Fibroblast of gingiva (primary cell): ENCODE measurements around the gene SPDEF.

Experiments
- DNase-seq: peaks from one replicate; pipeline ENCODE4 v3.0.0-alpha.2; 2011; ENCODE audit warnings: low read depth

SPDEF gene

DNA sequence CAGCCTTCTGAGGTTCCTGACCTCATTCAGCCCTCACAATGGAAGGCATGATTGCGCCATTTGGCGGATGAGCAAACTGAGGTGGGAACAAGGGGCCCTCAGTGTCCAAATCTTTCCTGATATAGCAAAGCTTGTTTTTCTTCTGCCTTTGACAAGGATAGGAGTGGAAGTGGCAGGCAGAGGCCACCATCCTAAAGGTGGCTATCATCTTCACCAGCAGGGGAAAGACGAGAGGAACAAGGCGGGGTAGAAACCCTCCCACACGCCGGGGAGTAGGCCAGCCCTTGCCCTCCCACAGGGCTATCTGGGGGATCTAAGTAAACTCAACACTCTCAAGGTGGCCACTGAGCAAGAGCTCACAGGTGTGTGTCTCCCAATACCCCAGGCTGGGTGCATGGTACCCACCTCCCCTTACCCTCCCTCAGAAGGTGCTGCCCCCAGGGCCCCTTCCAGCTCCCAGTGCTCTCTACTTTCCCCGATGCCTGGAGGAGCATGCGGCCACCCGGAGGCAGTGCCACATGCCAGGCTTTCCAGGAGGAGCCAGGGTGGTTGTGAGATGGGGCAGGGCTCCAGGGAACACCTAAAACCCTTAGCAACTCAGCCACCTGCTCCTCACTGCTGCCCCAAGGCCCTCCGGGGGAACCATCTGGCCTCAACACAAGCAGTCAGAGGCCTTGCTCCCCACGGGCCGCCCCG is 11.2 kb downstream of the SPDEF start:
- DNase-seq = no peak

DNA sequence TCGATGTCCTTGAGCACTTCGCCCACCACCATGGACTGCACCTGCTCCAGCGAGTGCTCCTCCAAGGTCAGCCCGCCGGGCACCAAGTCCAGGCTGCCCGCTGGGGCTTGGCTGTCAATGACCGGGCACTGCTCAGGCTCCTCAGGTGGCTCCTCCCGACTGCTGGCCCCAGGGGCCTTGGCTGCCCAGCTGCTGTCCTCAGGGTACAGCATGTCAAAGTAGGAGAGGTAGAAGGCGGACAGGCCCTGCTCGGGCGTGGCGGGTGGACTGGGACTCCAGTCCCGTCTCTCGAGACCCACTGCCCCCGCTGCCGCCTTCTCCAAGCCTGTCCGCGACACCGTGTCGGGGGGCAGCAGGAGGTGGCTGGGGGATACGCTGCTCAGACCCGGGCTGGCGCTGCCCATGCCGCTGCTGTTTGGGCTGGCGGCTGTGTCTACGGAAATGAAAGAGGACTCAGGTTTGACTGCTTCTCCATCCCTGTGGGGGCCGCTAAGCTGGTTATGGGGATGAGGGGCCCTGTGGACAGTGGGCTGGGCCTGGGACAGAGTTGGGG is 12.0 kb downstream of the SPDEF start:
- no peak for DNase-seq

DNA sequence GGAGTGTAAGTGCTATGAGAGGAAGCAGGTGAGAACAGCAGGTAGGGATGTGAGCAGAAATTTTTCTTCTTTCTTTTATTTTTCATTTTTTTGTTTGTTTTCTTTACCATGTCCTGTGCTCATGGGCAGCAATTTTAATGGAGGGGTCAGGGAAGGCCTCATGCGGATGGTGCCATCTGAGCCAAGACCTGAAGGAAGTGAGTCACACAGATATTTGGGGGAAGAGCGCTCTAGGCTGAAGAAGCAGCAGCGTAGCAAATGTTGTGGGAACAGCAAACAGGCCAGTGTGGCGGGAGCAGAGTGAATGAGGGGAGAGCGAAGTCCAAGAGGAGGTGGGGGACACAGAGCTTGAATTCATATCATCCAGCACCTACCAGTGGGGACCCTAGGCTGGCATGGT is 12.7 kb downstream of the SPDEF start:
- DNase-seq = peak; percentile 57

DNA sequence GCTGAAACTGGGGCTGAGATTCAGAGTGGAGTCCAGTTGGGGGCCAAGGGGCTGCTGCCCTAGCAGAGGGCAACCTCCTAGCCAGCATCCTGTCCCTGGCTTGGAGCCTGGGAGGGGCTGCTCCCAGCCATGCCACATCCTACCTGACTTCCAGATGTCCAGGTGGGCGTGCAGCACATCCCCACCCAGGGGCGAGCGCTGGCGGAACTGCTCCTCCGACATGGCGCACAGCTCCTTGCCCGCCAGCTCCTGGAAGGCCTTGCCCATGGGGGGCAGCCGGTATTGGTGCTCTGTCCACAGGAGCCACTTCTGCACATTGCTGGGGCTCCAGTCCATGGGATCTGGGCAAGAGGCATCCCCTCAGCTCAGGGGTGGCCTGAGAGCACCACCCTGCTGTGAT is 15.3 kb downstream of the SPDEF start:
- DNase-seq = no peak

DNA sequence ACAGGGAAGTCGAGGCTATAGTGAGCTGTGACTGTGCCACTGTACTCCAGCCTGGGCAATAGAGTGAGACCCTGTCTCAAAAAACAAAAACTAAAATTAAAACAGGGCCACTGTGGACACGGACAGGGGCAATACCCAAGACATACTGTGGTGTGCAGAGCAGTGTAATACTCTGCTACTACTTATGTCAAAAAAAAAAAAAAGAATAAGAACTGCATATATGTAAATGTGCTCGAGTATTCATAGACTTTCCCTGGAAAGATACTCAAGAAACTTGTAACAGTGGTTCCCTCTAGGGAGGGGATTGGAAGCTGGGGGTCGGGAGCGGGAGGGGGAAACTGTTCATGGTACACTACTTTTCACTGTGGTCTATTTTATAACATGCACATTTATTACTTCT is 15.9 kb downstream of the SPDEF start:
- no peak for DNase-seq

DNA sequence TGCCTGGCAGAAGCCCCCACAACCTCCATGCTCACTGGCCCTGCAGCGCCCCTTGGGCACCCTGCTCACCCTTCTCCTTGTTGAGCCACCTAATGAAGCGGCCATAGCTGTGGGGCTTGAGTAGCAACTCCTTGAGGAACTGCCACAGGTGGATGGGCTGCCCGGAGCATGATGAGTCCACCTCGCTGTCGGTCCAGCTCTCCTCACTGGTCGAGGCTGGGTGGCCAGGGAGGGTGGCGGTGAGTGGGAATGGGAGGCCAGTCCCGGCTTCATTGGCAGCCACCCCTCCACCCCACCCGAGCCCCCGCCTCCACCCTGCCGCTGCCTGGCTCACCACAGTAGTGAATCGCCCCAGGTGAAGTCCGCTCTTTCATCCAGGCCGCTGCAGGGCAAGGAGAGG is 16.9 kb downstream of the SPDEF start:
- no peak for DNase-seq

DNA sequence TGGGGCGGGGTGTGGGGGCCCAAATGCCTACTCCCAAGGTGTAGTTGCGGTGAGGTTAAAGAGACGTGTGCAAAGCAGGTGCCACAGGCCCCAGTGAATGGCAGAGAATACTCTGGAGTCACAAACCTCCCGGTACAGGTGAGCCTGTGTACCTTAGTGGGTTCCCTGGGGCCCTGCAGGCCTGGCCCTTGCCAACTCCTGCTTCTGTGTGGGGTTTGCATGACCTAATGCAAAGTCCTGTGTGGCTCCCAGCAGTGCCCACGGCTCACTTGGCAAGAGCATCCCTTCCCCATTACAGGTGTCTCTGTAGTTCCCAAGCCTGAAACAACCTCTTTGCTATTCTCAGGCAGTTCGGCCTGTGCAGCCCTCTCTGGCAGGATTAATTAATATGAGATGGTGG is 17.5 kb downstream of the SPDEF start:
- no peak for DNase-seq

DNA sequence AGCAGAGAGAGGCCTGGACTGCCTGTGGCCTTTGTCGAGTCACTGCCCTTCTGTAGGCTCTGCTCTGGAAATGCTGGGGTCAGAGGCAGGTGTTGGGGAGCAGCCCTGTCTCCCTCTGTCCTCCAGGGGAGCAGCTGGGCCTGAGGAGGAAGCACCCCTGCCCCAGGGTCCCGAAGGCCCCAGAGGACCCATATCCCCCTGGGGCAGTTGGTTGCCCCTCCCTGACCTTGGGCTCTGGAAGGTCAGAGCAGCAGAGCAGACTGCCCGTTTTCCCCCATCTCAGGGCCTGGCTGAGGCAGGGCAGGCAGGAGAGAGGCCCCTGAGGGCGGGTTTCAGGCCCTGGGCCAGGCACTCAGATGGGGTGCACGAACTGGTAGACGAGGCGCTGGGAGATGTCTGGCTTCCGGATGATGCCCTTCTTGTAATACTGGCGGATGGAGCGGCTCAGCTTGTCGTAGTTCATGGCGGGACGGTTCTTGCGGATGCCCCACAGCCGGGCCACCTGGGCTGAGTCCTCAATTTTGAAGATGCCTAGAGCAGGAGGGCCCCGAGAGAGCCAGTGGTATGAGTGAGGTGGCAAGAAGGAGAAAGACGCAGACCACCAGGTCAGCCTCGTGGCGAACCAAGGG is 18.1 kb downstream of the SPDEF start:
- DNase-seq = no peak

DNA sequence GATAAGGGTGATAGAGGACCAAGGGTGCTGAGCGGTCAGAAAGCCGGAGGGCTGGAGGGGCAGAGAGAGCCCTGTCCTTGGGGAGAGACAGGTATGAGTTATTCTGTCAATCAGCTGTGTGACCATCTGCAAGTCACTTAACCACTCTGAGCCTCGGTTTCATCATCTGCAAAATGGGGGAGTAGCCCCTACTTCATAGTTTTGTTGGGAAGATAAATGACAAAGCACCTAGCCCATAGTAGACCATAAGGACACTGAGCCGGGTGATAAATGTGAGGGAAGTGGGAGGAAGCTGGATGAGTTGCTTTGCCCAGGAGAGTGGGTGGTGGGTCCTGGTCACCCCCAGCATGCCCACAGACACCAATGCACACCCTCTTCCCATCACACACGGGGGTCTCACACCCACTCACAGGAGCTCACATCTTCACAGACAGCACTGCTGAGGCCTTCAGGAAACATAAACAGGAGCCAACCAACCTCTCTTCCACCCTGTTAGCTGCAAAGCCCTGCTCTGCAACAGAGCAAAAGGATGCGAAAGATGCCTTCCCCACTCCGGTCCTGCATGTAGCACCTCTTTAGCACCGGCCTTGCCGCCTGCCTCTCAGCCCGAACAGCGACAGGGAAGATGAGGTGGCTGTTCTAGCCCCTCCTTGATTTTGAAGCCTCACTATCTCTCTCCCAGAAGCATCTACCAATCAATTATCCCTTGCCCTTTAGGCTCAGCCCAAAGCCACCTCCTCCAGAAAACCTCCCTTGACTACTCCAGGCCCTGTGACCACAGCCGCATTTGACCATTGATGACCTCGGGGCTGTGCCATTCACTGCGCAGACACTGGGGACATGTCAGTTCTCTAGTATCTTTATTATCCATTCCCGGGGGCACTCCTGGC is 18.9 kb downstream of the SPDEF start:
- no peak for DNase-seq

DNA sequence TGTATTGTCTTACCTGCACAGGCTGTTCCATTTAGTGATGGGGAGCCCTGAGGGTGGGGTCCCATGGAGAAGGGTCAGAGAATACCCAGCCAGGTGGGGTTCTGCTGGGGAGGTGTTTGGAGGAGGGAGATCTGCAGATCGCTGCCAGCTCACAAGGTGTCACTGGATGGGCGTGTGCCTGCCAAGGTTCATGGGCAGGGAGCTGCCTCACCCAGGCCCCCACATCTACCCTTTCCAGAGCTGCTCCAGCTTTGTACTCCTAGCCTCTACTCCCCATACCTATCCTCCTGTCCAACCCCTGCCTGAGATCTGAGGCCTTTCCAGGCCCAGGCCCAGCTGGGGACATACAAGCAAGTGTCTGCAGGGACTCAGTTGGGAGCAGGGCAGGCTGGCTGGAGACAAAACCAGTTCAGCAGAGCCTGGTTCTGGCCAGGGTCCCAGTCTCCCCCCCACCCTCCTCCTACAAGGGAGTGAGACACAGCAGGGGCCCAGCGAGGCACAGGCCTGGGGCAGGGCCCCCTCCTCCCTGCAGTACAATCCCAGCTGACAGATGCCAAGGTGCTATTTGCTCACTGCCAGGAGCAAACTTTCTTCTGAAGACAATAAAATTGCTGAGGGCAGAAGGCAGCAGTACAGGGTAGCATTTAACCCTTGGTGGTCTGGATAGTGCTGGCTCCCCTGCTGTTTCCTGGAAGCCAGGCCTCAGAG is 19.7 kb downstream of the SPDEF start:
- DNase-seq = no peak

DNA sequence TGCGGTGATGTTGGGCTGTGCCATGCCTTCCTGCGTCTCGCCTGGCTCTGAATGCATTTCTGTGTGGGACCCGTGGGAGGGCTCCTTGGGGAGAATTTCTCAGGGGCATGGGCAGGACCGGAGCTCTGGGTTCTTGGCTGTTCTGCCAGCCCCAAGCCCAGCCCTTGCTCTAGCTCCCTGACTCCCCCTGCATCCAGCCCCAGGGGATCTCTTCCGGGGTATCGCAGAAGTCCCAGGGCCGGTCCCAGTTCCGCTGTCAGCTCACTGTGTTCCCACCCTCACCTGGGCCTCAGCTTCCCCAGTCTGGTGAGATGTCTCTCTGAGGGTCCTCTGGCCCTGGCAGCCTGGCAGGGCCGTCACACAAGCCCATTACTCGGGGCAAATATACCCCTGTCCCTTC is 20.5 kb downstream of the SPDEF start:
- DNase-seq = no peak

DNA sequence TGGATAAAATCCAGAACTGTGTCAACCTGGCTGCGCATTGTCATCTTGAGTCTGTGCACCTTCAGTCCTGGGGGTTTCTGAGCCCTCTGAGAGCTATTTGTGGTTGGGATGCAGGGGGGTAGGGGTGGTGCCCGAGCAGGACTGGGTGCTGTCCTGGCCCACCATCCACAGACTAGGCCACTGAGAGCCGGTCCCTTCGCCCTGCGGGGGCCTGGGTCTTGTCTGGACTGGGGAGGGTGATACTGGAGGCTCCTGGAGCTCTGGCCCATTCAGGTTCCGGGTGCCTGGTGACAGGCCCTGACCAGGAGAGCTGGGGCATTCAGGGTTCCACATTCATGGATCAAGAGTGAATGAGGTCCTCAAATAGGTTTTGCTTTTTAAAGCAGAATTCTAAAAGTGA is 20.9 kb downstream of the SPDEF start:
- DNase-seq = no peak

DNA sequence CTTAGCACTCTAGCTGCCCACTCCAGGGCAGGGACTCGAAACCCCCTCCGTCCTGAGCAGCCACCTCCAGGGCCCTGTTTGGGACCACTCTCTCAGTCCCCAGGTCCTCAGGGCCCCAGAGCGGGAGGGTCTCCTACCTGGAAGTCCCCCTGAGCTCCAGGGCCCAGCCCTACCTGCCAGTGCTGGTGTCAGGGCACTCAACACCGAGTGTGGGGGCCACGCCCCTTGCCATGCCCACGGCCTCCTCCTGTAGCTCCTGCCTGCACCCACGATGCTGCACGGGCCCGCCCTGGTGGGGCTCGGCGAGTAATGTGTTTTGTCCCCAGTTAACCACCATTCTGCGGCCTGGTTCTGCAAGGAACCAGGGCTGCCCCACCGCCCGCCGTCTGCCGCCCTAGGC is 21.5 kb downstream of the SPDEF start:
- DNase-seq = no peak

DNA sequence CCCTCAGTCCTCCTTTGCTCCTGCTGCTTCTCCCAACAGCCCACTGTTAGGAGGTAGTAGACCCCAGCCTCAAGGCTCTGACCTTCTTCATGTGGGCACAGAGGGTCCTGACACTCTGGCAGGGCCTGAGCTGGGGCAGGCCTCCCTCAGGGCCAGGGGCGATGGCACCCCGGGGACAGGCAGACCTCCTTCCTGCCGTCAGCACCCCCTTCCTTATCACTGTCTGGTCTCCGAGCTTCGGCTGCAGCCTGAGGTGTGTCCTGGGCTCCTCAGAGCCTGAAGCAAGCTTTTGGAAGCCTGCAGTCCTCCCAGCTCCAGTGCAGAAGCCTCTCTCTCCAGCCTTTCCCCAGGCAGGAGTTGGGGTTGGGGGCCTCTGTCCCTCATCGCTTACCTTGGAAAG is 22.0 kb downstream of the SPDEF start:
- DNase-seq = no peak

DNA sequence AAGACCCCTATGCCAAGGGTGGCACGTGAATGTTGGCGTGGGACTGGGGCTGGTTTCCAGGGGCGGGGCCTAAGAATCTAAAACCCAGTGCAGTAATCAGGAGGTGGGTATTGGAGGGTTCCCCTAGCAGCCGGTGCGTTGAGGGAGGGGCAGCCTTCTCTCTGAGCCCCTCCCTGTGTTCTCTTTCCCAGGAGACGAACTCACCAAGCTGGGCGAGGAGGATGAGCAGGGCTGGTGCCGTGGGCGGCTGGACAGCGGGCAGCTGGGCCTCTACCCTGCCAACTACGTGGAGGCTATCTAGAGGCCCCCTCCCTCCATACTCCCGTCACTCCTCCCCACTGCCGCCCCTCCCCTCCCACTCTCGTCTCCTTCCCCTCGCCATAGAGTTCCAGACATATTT is 23.9 kb downstream of the SPDEF start:
- DNase-seq = no peak

DNA sequence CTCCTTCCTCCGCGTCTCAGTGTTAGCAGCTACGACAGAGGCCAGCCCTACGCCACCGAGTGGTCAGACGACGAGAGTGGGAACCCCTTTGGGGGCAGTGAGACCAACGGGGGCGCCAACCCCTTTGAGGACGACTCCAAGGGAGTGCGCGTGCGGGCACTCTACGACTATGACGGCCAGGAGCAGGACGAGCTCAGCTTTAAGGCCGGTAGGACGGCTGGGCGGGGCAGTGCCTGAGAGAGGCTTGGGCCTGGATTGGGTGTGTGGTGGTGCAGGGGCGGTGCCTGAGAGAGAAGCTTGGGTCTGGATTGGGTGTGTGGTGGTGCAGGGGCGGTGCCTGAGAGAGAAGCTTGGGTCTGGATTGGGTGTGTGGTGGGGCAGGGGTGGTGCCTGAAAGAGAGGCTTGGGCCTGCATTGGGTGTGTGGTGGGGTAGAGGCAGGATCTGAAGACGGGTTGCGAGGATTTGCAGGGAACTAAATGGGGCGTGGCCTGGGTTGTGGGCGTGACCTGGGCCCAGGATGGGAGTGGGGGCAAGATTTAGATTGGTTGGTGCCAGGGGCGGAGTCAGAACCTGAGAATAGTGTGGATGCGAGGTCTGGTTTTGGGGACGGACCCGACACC is 24.4 kb downstream of the SPDEF start:
- peak; percentile 68 for DNase-seq

DNA sequence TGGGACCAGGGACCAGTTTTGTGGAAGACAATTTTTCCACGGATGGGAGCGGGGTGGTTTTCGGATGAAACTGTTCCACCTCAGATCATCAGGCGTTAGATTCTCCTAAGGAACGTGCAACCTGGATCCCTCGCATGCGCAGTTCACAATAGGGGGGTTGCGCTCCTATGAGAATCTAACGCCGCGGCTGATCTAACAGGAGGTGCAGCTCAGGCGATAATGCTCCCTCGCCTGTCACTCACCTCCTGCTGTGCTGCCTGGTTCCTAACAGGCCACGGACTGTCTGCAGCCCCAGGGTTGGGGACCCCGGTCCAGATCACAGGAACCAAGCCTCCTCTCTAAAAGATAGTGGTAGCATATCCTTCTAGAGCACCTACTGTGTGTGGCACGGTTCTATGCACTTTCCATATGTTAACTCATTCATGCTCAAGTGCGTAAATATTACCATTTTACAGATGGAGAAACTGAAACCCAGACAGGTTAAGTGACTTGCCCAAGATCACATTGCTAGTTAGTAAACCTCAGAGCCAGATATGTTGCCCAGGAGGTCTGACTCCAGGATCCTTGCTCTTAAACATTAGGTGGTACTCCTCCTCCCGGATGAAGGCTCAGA is 25.3 kb downstream of the SPDEF start:
- no peak for DNase-seq

DNA sequence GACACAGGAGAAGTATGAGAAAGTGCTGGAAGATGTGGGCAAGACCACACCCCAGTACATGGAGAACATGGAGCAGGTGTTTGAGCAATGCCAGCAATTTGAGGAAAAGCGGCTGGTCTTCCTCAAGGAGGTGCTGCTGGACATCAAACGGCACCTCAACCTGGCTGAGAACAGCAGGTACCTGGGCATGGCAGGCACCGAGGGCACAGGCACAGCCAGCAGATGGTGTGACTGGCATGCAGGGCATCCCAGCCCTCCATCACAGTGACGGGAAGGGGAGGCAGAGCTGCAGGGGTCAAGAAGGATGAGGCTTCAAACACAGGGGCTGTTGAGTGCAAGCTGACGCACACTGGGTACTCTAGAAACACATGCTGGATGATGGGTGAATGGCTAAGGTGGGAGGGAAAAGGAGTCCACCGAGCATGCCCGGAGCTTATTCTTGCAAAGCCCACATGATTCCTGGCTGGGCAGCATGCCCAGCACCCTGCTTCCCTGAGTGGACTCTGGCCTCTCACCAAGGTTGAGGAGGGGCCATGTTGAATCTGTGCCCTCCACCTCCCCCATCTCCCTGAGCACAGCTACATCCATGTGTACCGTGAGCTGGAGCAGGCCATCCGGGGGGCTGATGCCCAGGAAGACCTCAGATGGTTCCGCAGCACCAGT is 26.3 kb downstream of the SPDEF start:
- no peak for DNase-seq

DNA sequence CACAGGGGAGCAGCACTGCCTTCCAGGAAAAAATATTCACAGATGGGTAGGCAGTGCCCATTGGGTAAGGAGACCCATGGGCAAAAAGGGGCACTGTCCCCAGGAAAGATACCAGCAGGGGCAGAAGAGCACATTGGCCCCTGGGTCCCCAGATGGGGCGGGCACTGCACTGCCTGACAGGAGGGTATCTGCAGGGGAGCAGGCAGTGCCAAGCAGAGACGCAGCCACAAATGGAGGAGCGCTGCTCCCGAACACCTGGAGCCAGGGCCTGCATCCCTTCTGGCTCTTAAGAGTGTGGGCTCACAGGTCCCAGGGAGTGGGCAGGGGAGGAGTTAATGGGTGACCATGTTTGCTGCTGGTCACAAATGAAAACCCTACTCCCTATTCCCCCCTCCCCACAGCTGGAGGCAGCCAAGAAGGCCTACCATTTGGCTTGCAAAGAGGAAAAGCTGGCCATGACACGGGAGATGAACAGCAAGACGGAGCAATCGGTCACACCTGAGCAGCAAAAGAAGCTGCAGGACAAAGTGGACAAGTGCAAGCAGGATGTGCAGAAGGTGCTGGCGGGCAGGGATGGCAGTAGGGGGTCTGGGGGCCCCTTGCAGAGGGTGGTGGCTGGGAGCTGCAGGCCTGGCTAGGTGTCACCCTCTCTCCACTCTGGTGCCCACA is 27.0 kb downstream of the SPDEF start:
- DNase-seq = no peak
